ENCODE results near the gene AFAP1L1. TPM values are rescaled to one million over a fixed set of nuclear protein-coding genes. Genes with fewer than 3 reads are reported as not detected.

AFAP1L1 gene
- total and polyA plus RNA-seq, 2 of the 13 experiments (the other 11 are each of a cell fraction or from before 2014, with no cell fraction given): 0.38 to 1.0 TPM

GRCh38 chr5:149323621-149324205 is 52.1 kb downstream of the AFAP1L1 start (continued):
- TF ChIP-seq HNRNPUL1 (IDR thresholded peaks at IDR 0.05; ENCODE audit: low read depth, low read length) (no peak), ZNF724P (CRISPR knock-in tag; IDR thresholded peaks at IDR 0.05; ENCODE audit: borderline replicate concordance) (no peak), ZNF768 (CRISPR knock-in tag; IDR thresholded peaks at IDR 0.05) (peak; percentile 39; the same call in 1 of the 2 replicates), PAXIP1 (CRISPR knock-in tag; conservative IDR thresholded peaks at IDR 0.05) (peak; percentile 48; the same call in 1 of the 2 replicates), ZNF501 (CRISPR knock-in tag; IDR thresholded peaks at IDR 0.05) (no peak), ATF7 (IDR thresholded peaks at IDR 0.05) (no peak), ATF7 (CRISPR knock-in tag; IDR thresholded peaks at IDR 0.05) (no peak), GATAD2A (CRISPR knock-in tag; IDR thresholded peaks at IDR 0.05) (peak; percentile 39; the same call in 1 of the 2 replicates), TEAD2 (CRISPR knock-in tag; IDR thresholded peaks at IDR 0.05) (no peak), TERF1 (CRISPR knock-in tag; IDR thresholded peaks at IDR 0.05) (no peak), ZNF274 (CRISPR knock-in tag; IDR thresholded peaks at IDR 0.05) (no peak), IRF9 (CRISPR knock-in tag; IDR thresholded peaks at IDR 0.05; ENCODE audit: borderline replicate concordance) (no peak), ZNF770 (CRISPR knock-in tag; IDR thresholded peaks at IDR 0.05) (peak; percentile 75; the same call in 1 of the 2 replicates), WIZ (CRISPR knock-in tag; IDR thresholded peaks at IDR 0.05) (no peak), HMGA1 (CRISPR knock-in tag; conservative IDR thresholded peaks at IDR 0.05) (no peak), ZNF574 (CRISPR knock-in tag; IDR thresholded peaks at IDR 0.05) (no peak), ZNF124 (CRISPR knock-in tag; IDR thresholded peaks at IDR 0.05) (0 out of 2 replicates have a peak, but pooled peaks have one; percentile 51)

All from HepG2 (cell line).